ENCODE measurements around the gene EEF1A2. TPM values are rescaled to one million over a fixed set of nuclear protein-coding genes. Genes with fewer than 3 reads are reported as not detected.

Gene EEF1A2
- total RNA-seq, 1 donor from 2014 or later: 0.54 TPM

DNA sequence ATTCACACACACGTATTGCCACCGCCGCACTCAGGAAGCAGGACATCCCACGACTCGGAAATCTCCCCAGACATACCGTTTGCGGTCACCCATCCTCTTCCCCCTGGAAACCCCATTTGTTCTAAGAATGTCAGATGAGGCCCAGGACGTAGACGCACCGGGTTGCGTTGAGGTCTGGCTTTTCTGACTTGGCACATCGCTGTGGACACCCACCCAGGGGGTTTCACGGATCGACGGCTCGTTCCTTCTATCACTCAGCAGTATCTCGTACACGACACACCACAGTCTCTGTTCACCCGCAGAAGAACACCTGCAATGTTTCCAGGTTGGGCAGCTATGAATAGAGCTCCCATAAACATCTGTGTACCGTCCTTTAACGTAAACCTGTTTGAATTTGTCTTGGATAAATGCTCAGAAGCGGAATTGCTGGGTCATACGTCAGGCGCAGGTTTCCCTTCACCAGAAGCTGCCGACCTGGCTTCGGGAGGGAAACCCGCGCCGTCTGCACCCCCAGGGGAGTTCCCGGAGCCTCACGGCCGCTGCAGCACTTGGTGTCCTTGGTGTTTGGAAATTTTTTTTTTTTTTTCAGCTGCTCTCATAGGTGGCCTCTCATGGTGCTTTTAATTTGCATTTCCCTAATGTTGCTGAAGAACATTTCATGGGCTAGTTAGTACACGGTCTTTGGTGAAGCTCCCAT is 9.3 kb upstream of the EEF1A2 start:
- Histone ChIP-seq H2AFZ (replicated peaks) (no peak overlapping the region), H3K4me1 (no peaks in the 10 kb centered on the region), H3F3A (ENCODE audit: low read depth) (no peaks in the 10 kb centered on the region), H3K79me2 (ENCODE audit: low read depth) (no peaks in the 10 kb centered on the region), H3K4me3 (no peak overlapping the region), H4K20me1 (ENCODE audit: low read depth) (no peaks in the 10 kb centered on the region), H3K9ac (no peak overlapping the region), H3K9me3 (ENCODE audit: low read depth) (no peaks in the 10 kb centered on the region), H3K4me2 (no peak overlapping the region), H3K36me3 (no peaks in the 10 kb centered on the region), H3K27ac (no peak overlapping the region), H3K27me3 (peaks cover 42% of the 10 kb centered on the region)
- H3K27me3 Mint-ChIP-seq (ENCODE audit: insufficient read depth, low read depth): peaks cover 12% of the 10 kb centered on the region
- TF ChIP-seq, protein P1, sequence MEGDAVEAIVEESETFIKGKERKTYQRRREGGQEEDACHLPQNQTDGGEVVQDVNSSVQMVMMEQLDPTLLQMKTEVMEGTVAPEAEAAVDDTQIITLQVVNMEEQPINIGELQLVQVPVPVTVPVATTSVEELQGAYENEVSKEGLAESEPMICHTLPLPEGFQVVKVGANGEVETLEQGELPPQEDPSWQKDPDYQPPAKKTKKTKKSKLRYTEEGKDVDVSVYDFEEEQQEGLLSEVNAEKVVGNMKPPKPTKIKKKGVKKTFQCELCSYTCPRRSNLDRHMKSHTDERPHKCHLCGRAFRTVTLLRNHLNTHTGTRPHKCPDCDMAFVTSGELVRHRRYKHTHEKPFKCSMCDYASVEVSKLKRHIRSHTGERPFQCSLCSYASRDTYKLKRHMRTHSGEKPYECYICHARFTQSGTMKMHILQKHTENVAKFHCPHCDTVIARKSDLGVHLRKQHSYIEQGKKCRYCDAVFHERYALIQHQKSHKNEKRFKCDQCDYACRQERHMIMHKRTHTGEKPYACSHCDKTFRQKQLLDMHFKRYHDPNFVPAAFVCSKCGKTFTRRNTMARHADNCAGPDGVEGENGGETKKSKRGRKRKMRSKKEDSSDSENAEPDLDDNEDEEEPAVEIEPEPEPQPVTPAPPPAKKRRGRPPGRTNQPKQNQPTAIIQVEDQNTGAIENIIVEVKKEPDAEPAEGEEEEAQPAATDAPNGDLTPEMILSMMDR (IDR thresholded peaks at IDR 0.05): no peak
- TF ChIP-seq EZH2 (IDR thresholded peaks at IDR 0.05) (no peak), EZH2phosphoT487 (IDR thresholded peaks at IDR 0.05) (no peak)
- H3K9me3 Mint-ChIP-seq: peaks cover 31% of the 10 kb centered on the region
- H3K27ac Mint-ChIP-seq: no peak overlapping the region
- no peak overlapping the region for H3K4me3 Mint-ChIP-seq
- DNase-seq (ENCODE audit: low spot score): no peak
- peaks cover 3% of the 10 kb centered on the region for H3K4me1 Mint-ChIP-seq
- H3K36me3 Mint-ChIP-seq: peaks cover 3% of the 10 kb centered on the region

DNA sequence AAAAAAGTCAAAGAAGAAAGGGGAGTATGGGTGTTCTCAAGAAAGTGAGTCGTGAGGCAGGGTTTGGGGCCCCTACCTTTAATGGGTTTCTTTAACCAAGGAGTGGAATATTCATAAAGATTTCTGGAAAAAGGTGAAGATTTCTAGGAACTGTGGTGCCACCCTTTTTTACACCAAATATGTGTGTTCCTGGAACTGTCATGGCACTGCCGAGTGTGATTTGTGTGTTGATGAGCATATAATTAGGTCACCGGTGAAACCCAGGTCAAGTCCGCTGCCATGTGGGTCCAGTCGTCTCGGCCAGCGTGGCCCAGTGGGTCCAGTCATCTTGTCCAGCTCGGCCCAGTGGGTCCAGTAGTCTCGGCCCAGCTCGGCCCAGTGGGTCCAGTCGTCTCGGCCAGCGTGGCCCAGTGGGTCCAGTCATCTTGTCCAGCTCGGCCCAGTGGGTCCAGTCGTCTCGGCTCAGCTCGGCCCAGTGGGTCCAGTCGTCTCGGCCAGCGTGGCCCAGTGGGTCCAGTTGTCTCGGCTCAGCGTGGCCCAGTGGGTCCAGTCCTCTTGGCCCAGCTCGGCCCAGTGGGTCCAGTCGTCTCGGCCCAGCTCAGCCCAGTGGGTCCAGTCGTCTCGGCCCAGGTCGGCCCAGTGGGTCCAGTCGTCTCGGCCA is 8.3 kb upstream of the EEF1A2 start:
- Histone ChIP-seq H3K36me3 (no peaks in the 10 kb centered on the region), H2AFZ (replicated peaks) (no peak overlapping the region), H3K9ac (no peak overlapping the region), H3K4me1 (no peaks in the 10 kb centered on the region), H3K79me2 (ENCODE audit: low read depth) (no peaks in the 10 kb centered on the region), H3K9me3 (ENCODE audit: low read depth) (no peaks in the 10 kb centered on the region), H3K4me3 (no peak overlapping the region), H3K27ac (no peak overlapping the region), H3K4me2 (no peak overlapping the region), H4K20me1 (ENCODE audit: low read depth) (no peaks in the 10 kb centered on the region), H3F3A (ENCODE audit: low read depth) (no peaks in the 10 kb centered on the region), H3K27me3 (peaks cover 42% of the 10 kb centered on the region)
- Mint-ChIP-seq H3K4me1 (peaks cover 3% of the 10 kb centered on the region), H3K27ac (no peak overlapping the region), H3K9me3 (peaks cover 28% of the 10 kb centered on the region), H3K36me3 (peaks cover 3% of the 10 kb centered on the region), H3K4me3 (no peak overlapping the region), H3K27me3 (ENCODE audit: insufficient read depth, low read depth) (peaks cover 12% of the 10 kb centered on the region)
- TF ChIP-seq EZH2 (IDR thresholded peaks at IDR 0.05) (no peak), EZH2phosphoT487 (IDR thresholded peaks at IDR 0.05) (no peak)
- TF ChIP-seq, protein P1 (IDR thresholded peaks at IDR 0.05): no peak
- no peak for DNase-seq (ENCODE audit: low spot score)

DNA sequence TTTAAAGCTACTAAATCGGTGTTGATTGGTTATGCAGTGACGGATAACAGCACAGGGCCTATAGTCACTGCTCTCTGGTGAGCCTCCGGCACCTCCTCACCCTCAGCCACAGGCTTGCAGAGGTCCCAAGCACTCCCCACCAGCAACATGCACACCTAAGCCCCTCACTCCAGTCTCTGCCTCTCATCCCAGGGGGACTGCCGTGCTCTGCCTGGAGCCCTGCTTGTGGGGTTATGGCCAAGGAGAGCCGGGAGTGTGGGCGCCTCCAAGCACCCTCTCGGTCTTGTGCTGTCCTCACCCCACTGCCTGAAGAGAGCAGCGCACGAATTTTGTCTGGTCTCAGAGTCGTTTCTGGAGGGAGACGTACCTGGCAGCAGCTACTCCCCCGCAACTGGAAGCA is 6.8 kb upstream of the EEF1A2 start:
- Mint-ChIP-seq H3K27ac (no peak overlapping the region), H3K36me3 (peaks cover 3% of the 10 kb centered on the region), H3K9me3 (peaks cover 30% of the 10 kb centered on the region), H3K27me3 (ENCODE audit: insufficient read depth, low read depth) (peaks cover 13% of the 10 kb centered on the region), H3K4me3 (no peak overlapping the region), H3K4me1 (peaks cover 7% of the 10 kb centered on the region)
- Histone ChIP-seq H3K9me3 (ENCODE audit: low read depth) (no peaks in the 10 kb centered on the region), H3F3A (ENCODE audit: low read depth) (peaks cover 6% of the 10 kb centered on the region), H3K79me2 (ENCODE audit: low read depth) (no peaks in the 10 kb centered on the region), H3K4me2 (no peak overlapping the region), H3K4me1 (no peaks in the 10 kb centered on the region), H3K9ac (no peak overlapping the region), H3K4me3 (no peak overlapping the region), H3K27ac (no peak overlapping the region), H3K36me3 (no peaks in the 10 kb centered on the region), H4K20me1 (ENCODE audit: low read depth) (no peaks in the 10 kb centered on the region), H3K27me3 (peaks cover 45% of the 10 kb centered on the region), H2AFZ (replicated peaks) (no peak overlapping the region)
- no peak for DNase-seq (ENCODE audit: low spot score)
- TF ChIP-seq EZH2 (IDR thresholded peaks at IDR 0.05) (no peak), EZH2phosphoT487 (IDR thresholded peaks at IDR 0.05) (no peak)
- TF ChIP-seq, protein P1 (IDR thresholded peaks at IDR 0.05): no peak
